ENCODE data around the gene AKAP6. TPM values are rescaled to one million over a fixed set of nuclear protein-coding genes. Genes with fewer than 3 reads are reported as not detected.

AKAP6 gene
- total RNA-seq, 2 donors from 2014 or later: 1.9 to 2.9 TPM

GRCh38 chr14:32620724-32621123 lies 291.6 kb downstream of the AKAP6 start:
- Mint-ChIP-seq H3K36me3 (ENCODE audit: low read depth) (no peaks in the 10 kb centered on the region), H3K27me3 (peaks cover 15% of the 10 kb centered on the region), H3K4me1 (no peaks in the 10 kb centered on the region), H3K27ac (no peak overlapping the region), H3K4me3 (no peak overlapping the region)
- no peaks in the 10 kb centered on the region for H3K9me3 ChIP-seq (ENCODE audit: control insufficient read depth, low read length, poor library complexity, severe bottlenecking)
- DNase-seq (no peak), ATAC-seq (no peak)

GRCh38 chr14:32621585-32621984 lies 292.5 kb downstream of the AKAP6 start:
- Mint-ChIP-seq H3K4me3 (no peak overlapping the region), H3K4me1 (no peaks in the 10 kb centered on the region), H3K27me3 (peaks cover 15% of the 10 kb centered on the region), H3K27ac (no peak overlapping the region), H3K36me3 (ENCODE audit: low read depth) (no peaks in the 10 kb centered on the region)
- ATAC-seq (no peak), DNase-seq (no peak)
- H3K9me3 ChIP-seq (ENCODE audit: control insufficient read depth, low read length, poor library complexity, severe bottlenecking): no peaks in the 10 kb centered on the region

GRCh38 chr14:32622742-32623141 lies 293.6 kb downstream of the AKAP6 start:
- no peak for DNase-seq
- Mint-ChIP-seq H3K36me3 (ENCODE audit: low read depth) (no peaks in the 10 kb centered on the region), H3K4me1 (peaks cover 3% of the 10 kb centered on the region), H3K27ac (no peak overlapping the region), H3K27me3 (peaks cover 15% of the 10 kb centered on the region), H3K4me3 (no peak overlapping the region)
- no peak for ATAC-seq
- H3K9me3 ChIP-seq (ENCODE audit: control insufficient read depth, low read length, poor library complexity, severe bottlenecking): no peaks in the 10 kb centered on the region

GRCh38 chr14:32623300-32624093 lies 294.4 kb downstream of the AKAP6 start:
- Mint-ChIP-seq H3K27me3 (peaks cover 15% of the 10 kb centered on the region), H3K27ac (no peak overlapping the region), H3K4me3 (no peak overlapping the region), H3K4me1 (peaks cover 3% of the 10 kb centered on the region), H3K36me3 (ENCODE audit: low read depth) (no peaks in the 10 kb centered on the region)
- no peaks in the 10 kb centered on the region for H3K9me3 ChIP-seq (ENCODE audit: control insufficient read depth, low read length, poor library complexity, severe bottlenecking)
- DNase-seq (no peak), ATAC-seq (no peak)

- Mint-ChIP-seq H3K27ac (no peak overlapping the region), H3K36me3 (ENCODE audit: low read depth) (no peaks in the 10 kb centered on the region), H3K4me3 (no peak overlapping the region), H3K4me1 (peaks cover 3% of the 10 kb centered on the region), H3K27me3 (peaks cover 9% of the 10 kb centered on the region)
- H3K9me3 ChIP-seq (ENCODE audit: control insufficient read depth, low read length, poor library complexity, severe bottlenecking): no peaks in the 10 kb centered on the region
- DNase-seq (no peak), ATAC-seq (no peak)
Observed at GRCh38 chr14:32625211-32625610, 296.1 kb downstream of the AKAP6 start.

GRCh38 chr14:32627545-32628298 lies 298.6 kb downstream of the AKAP6 start:
- no peaks in the 10 kb centered on the region for H3K9me3 ChIP-seq (ENCODE audit: control insufficient read depth, low read length, poor library complexity, severe bottlenecking)
- Mint-ChIP-seq H3K27ac (no peak overlapping the region), H3K36me3 (ENCODE audit: low read depth) (no peaks in the 10 kb centered on the region), H3K4me3 (no peak overlapping the region), H3K4me1 (peaks cover 3% of the 10 kb centered on the region), H3K27me3 (peaks cover 6% of the 10 kb centered on the region)
- DNase-seq: no peak
- no peak for ATAC-seq

- no peaks in the 10 kb centered on the region for H3K27me3 Mint-ChIP-seq
- no peaks in the 10 kb centered on the region for H3K9me3 ChIP-seq (ENCODE audit: control insufficient read depth, low read length, poor library complexity, severe bottlenecking)
- H3K4me1 Mint-ChIP-seq: peaks cover 3% of the 10 kb centered on the region
- H3K4me3 Mint-ChIP-seq: no peak overlapping the region
- no peak for DNase-seq
- ATAC-seq: no peak
- H3K27ac Mint-ChIP-seq: no peak overlapping the region
- no peaks in the 10 kb centered on the region for H3K36me3 Mint-ChIP-seq (ENCODE audit: low read depth)
Observed at GRCh38 chr14:32629236-32629635, 300.1 kb downstream of the AKAP6 start.

- Mint-ChIP-seq H3K4me3 (no peak overlapping the region), H3K36me3 (ENCODE audit: low read depth) (no peaks in the 10 kb centered on the region), H3K4me1 (peaks cover 3% of the 10 kb centered on the region), H3K27me3 (no peaks in the 10 kb centered on the region), H3K27ac (no peak overlapping the region)
- ATAC-seq (no peak), DNase-seq (no peak)
- no peaks in the 10 kb centered on the region for H3K9me3 ChIP-seq (ENCODE audit: control insufficient read depth, low read length, poor library complexity, severe bottlenecking)
Observed at GRCh38 chr14:32630701-32631100, 301.6 kb downstream of the AKAP6 start.

- no peaks in the 10 kb centered on the region for H3K4me1 Mint-ChIP-seq
- DNase-seq (no peak), ATAC-seq (no peak)
- H3K9me3 ChIP-seq (ENCODE audit: control insufficient read depth, low read length, poor library complexity, severe bottlenecking): no peaks in the 10 kb centered on the region
- no peak overlapping the region for H3K27ac Mint-ChIP-seq
- H3K27me3 Mint-ChIP-seq: no peaks in the 10 kb centered on the region
- no peak overlapping the region for H3K4me3 Mint-ChIP-seq
- no peaks in the 10 kb centered on the region for H3K36me3 Mint-ChIP-seq (ENCODE audit: low read depth)
Observed at GRCh38 chr14:32633224-32633859, 304.2 kb downstream of the AKAP6 start.

- no peak overlapping the region for H3K4me3 Mint-ChIP-seq
- no peak for ATAC-seq
- no peak for DNase-seq
- H3K27me3 Mint-ChIP-seq: no peaks in the 10 kb centered on the region
- H3K36me3 Mint-ChIP-seq (ENCODE audit: low read depth): no peaks in the 10 kb centered on the region
- no peak overlapping the region for H3K27ac Mint-ChIP-seq
- H3K9me3 ChIP-seq (ENCODE audit: control insufficient read depth, low read length, poor library complexity, severe bottlenecking): no peaks in the 10 kb centered on the region
- H3K4me1 Mint-ChIP-seq: no peaks in the 10 kb centered on the region
Observed at GRCh38 chr14:32633930-32634329, 304.8 kb downstream of the AKAP6 start.

- Mint-ChIP-seq H3K4me3 (no peak overlapping the region), H3K27me3 (no peaks in the 10 kb centered on the region), H3K36me3 (ENCODE audit: low read depth) (no peaks in the 10 kb centered on the region), H3K27ac (no peak overlapping the region), H3K4me1 (no peaks in the 10 kb centered on the region)
- no peaks in the 10 kb centered on the region for H3K9me3 ChIP-seq (ENCODE audit: control insufficient read depth, low read length, poor library complexity, severe bottlenecking)
- no peak for ATAC-seq
- DNase-seq: no peak
Observed at GRCh38 chr14:32635061-32635719, 306.1 kb downstream of the AKAP6 start.

- H3K4me1 Mint-ChIP-seq: no peaks in the 10 kb centered on the region
Observed at GRCh38 chr14:32637582-32637981, 308.5 kb downstream of the AKAP6 start.

GRCh38 chr14:32639208-32639607 lies 310.1 kb downstream of the AKAP6 start:
- no peak overlapping the region for H3K4me3 Mint-ChIP-seq

More at GRCh38 chr14:32637582-32637981, 308.5 kb downstream of the AKAP6 start:
- Mint-ChIP-seq H3K27me3 (no peaks in the 10 kb centered on the region), H3K27ac (no peak overlapping the region), H3K4me3 (no peak overlapping the region), H3K36me3 (ENCODE audit: low read depth) (no peaks in the 10 kb centered on the region)
- no peak for ATAC-seq
- DNase-seq: no peak
- H3K9me3 ChIP-seq (ENCODE audit: control insufficient read depth, low read length, poor library complexity, severe bottlenecking): no peaks in the 10 kb centered on the region

More at GRCh38 chr14:32639208-32639607, 310.1 kb downstream of the AKAP6 start:
- DNase-seq (no peak), ATAC-seq (no peak)
- Mint-ChIP-seq H3K4me1 (no peaks in the 10 kb centered on the region), H3K27me3 (no peaks in the 10 kb centered on the region), H3K27ac (no peak overlapping the region), H3K36me3 (ENCODE audit: low read depth) (no peaks in the 10 kb centered on the region)
- H3K9me3 ChIP-seq (ENCODE audit: control insufficient read depth, low read length, poor library complexity, severe bottlenecking): no peaks in the 10 kb centered on the region

All from T-helper 17 cell (primary cell).